Activated naive CD8-positive, alpha-beta T cell treated with anti-CD3 and anti-CD28 coated beads, Interleukin-2, amount 10 ng/mL, durations not matched to agents 7 days and 5 days (primary cell): Measurements from ENCODE around the gene NME3. TPM values are rescaled to one million over a fixed set of nuclear protein-coding genes. Genes with fewer than 3 reads are reported as not detected.
"Not testable (repeated sequence)": the region's sequence is repeated elsewhere in the genome, so short reads cannot be mapped to it uniquely, and the experiment has no call there.

Experiments used
- ATAC-seq: fragments of 150-1000 bp; cut with Tn5 transposase; one replicate; pipeline ENCODE4 v1.10.0; 2021; ENCODE audit warnings: low read depth, moderate library complexity
- POLR2A ChIA-PET: fragments of 350-600 bp; sonication (Branson Sonifier 250); formaldehyde crosslinking; loops from one replicate; lab custom pipeline; 2021; ENCODE audit warnings: antibody characterized with exemption; lab: Charles Lee
- DNase-seq: peaks from one replicate; pipeline ENCODE4 v3.0.0; 2021
- H3K27ac Mint-ChIP-seq: one replicate; pipeline ENCODE4 v1.8.0; 2022; ENCODE audit warnings: mild to moderate bottlenecking, mixed read lengths
- H3K27me3 Mint-ChIP-seq: one replicate; pipeline ENCODE4 v1.8.0; 2022; ENCODE audit warnings: mild to moderate bottlenecking, moderate library complexity, mixed read lengths
- H3K36me3 Mint-ChIP-seq: one replicate; pipeline ENCODE4 v1.8.0; 2021; ENCODE audit warnings: mild to moderate bottlenecking, mixed read lengths
- H3K4me1 Mint-ChIP-seq: one replicate; pipeline ENCODE4 v1.8.0; 2021; ENCODE audit warnings: mixed read lengths
- H3K4me3 Mint-ChIP-seq: one replicate; pipeline ENCODE4 v1.8.0; 2022; ENCODE audit warnings: mild to moderate bottlenecking, moderate library complexity, mixed read lengths
- H3K9me3 Mint-ChIP-seq: one replicate; pipeline ENCODE4 v1.8.0; 2021; ENCODE audit warnings: mixed read lengths
- total RNA-seq, 2 experiments: library from RNA; stranded (reverse); gene quantifications; one replicate each; pipeline ENCODE4 v1.2.3, GENCODE V29; 2021

Gene NME3
- total RNA-seq, 2 experiments from 2014 or later = 58.1 to 60.9 TPM

DNA sequence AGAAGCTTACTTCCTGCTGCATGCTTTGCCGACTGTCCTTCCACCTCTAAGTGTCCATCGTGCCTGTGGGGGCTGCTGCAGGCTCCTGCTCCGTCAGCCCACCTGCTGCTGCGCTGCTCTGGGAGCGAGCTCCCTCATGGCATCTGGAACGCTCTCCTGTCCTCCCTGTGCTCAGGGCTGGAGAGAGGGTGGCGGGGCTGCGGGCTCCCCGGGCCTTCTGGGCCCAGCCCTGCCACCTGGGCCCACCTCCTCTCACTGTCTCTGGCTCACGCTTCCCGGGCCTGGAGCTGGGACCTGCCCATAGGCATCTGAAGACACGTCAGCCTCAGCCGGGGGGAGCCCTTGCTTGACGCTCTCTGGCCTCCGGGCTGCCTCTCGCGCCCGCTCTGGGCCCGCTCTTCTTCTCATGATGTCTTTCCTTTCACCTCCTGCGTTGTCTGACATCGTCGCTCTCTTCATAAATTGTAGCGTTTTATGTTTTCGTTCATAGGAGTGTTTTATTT, 27.0 kb downstream of the NME3 start:
- DNase-seq (no peak), ATAC-seq (no peak)
- Mint-ChIP-seq H3K4me3 (no peak overlapping the region), H3K4me1 (no peaks in the 10 kb centered on the region), H3K36me3 (peaks cover 1% of the 10 kb centered on the region), H3K9me3 (no peaks in the 10 kb centered on the region), H3K27ac (no peak overlapping the region), H3K27me3 (no peaks in the 10 kb centered on the region)
- POLR2A ChIA-PET = no interaction called here

DNA sequence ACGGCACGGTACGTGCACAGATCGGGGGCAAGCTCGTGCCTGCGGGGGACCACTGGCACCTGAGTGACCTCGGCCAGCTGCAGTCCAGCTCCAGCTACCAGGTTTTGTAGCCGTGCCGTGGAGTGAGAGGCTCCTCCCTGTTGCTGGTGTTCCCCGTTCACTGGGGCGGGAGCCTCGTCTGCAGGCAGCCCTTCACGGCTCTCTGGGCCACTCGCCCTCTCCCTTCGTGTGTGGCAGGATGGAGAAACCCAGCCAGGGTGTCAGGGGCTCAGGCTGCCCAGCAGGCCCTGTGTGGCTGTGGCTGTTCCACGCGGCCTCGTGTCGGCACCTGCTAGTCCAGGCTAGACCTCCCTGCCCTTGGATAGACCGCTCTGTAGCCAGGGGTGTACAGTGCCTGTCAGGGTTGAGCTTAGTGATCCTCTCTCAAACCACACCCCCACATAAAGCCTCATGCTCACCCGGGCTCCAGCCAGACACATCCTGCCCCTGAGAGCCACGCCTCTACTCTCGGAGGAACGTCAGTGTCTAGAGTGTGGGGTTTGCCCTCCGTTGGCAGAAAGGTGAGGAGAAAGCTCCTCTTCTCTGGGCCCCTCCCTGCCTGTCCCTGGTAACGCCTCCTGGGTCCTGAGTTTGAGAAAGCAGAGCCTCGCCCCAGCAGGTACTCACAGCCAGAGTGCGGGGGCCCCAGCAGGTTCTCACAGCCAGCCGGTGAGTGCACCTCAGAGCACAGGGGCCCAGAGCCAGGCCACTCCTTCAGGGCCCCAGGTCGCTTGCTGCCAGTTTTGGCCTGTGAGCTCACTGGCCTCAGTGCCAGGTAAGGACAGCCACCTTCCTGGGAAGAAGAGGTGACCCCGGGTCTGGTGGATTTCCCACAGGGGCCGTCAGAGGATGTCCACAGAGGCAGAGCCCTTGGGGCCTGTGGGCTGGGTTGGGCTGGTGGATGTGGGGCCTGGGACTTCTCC, 27.7 kb downstream of the NME3 start:
- POLR2A ChIA-PET = no interaction called here
- DNase-seq = peak; percentile 23
- Mint-ChIP-seq H3K27ac (no peak overlapping the region), H3K9me3 (no peaks in the 10 kb centered on the region), H3K27me3 (no peaks in the 10 kb centered on the region), H3K4me3 (no peak overlapping the region), H3K36me3 (peaks cover 1% of the 10 kb centered on the region), H3K4me1 (no peaks in the 10 kb centered on the region)
- ATAC-seq = peak; percentile 27

DNA sequence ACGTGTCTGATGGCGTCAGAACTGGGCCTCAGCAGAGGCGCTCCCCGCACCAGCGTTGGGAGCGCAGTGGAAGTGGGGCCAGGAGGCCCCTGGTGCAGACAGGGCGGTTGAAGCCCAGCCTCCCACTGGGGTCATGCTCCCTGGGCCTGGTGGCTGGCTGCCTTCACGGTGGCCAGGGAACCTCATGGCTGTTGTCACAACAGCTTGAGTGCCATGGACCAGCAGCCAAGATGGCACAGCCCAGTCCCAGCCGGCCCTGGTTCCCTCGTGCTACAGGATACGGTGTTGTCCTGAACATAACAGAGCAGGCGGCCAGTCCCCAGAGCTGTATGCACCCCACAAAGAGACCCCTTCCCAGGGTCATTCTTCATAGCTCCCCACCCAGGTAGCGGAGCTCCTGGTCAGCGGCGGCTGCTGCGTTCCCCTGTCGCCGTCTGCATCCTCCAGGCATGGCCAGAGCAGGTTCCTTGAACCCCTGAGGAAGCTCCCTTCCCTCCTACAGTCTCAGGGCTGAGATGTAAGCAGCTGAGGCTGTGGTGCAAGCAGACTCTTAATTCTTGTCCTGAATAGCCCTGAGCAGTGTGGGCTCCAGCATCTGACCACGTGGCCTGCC, 29.7 kb downstream of the NME3 start:
- DNase-seq (peak; percentile 24), ATAC-seq (no peak)
- H3K4me1 Mint-ChIP-seq = no peaks in the 10 kb centered on the region
- no peak overlapping the region for H3K27ac Mint-ChIP-seq
- H3K36me3 Mint-ChIP-seq = peaks cover 1% of the 10 kb centered on the region
- no peak overlapping the region for H3K4me3 Mint-ChIP-seq
- no peaks in the 10 kb centered on the region for H3K9me3 Mint-ChIP-seq
- POLR2A ChIA-PET = interaction anchor here (0.6 kb wide), 1 partner anchor 163 kb away, joined by 3 read pairs; no protein-coding TSS in a partner anchor
- no peaks in the 10 kb centered on the region for H3K27me3 Mint-ChIP-seq

DNA sequence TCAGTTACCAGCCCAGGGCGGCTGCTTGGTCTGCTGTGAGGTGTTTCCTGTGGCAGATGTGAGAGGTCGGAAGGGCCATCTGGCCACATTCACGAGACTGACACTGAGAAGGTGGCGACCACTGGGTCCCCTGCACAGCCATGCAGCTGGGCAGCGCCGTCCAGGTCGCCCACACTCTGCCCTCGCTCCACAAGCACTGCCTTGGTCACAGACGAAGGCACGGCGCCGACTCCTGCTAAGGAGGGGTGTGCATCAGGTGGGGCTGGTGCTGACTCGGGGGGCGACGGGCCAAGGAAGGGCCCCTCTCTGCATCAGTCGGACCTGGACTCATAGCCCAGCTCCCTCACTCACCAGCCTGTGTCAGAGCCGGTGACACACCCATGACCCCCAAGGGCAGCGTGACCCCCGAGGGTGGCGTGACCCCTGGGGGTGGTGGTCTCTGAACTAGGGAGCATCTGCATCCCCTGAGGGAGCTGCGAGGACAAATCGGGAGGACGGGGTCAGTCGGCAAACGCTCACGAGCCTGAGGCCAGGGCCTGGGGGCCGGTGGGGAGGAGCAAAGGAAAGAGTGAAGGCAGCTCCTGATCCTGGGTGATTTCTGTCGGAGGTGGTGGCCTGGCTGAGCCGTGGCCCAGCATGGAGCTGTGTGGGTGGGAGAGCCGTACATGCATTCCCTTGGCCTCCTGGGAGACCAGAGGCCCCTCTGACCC, 30.4 kb downstream of the NME3 start:
- Mint-ChIP-seq H3K9me3 (no peaks in the 10 kb centered on the region), H3K4me3 (no peak overlapping the region), H3K27ac (no peak overlapping the region), H3K4me1 (no peaks in the 10 kb centered on the region), H3K27me3 (no peaks in the 10 kb centered on the region), H3K36me3 (peaks cover 1% of the 10 kb centered on the region)
- POLR2A ChIA-PET = interaction anchor here (0.6 kb wide), 1 partner anchor 162 kb away, joined by 3 read pairs; no protein-coding TSS in a partner anchor
- DNase-seq (peak; percentile 21), ATAC-seq (no peak)

DNA sequence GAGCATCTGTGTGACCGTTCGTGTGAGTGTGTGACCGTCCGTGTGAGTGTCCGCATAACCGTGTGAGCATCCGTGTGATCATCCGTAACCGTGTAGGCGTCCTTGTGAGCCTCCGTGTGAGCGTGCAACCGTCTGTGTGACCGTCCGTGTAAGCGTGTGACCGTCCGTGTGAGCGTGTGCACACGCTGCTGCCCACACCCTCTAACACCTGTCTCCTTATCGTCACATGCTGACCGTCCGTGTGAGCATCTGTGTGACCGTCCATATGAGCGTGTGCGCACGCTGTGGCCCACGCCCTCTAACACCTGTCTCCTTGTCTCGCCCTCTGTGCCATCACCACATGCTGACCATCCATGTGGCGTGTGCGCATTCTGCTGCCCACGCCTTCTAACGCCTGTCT, 31.1 kb downstream of the NME3 start:
- Mint-ChIP-seq H3K4me3 (no peak overlapping the region), H3K4me1 (no peaks in the 10 kb centered on the region), H3K9me3 (no peaks in the 10 kb centered on the region), H3K27me3 (no peaks in the 10 kb centered on the region), H3K27ac (no peak overlapping the region), H3K36me3 (peaks cover 1% of the 10 kb centered on the region)
- POLR2A ChIA-PET = no interaction called here
- ATAC-seq (no peak), DNase-seq (no peak)

DNA sequence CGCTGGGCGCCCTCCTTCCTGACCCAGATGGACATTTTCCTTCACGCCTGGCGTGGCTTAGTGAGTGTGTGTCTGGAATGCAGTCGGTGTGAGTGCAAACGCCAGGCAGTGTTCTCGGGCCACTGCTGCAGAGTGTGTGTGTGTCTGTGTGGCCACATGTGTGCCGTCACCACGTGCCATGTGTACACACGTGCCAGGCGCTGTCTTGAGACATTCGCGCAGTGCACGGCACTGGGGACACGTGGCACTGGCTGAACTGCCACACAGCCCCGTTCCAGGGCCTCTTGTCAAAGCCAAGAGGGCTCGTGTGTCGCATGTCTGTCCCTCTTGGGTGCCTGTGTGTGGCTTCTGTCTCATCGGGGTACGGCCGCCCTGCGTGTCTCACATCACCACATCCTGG, 36.5 kb downstream of the NME3 start:
- H3K4me3 Mint-ChIP-seq = no peak overlapping the region
- ATAC-seq (no peak), DNase-seq (no peak)
- no peaks in the 10 kb centered on the region for H3K4me1 Mint-ChIP-seq
- POLR2A ChIA-PET = no interaction called here
- no peaks in the 10 kb centered on the region for H3K27me3 Mint-ChIP-seq
- H3K27ac Mint-ChIP-seq = no peak overlapping the region
- H3K9me3 Mint-ChIP-seq = no peaks in the 10 kb centered on the region
- peaks cover 7% of the 10 kb centered on the region for H3K36me3 Mint-ChIP-seq

DNA sequence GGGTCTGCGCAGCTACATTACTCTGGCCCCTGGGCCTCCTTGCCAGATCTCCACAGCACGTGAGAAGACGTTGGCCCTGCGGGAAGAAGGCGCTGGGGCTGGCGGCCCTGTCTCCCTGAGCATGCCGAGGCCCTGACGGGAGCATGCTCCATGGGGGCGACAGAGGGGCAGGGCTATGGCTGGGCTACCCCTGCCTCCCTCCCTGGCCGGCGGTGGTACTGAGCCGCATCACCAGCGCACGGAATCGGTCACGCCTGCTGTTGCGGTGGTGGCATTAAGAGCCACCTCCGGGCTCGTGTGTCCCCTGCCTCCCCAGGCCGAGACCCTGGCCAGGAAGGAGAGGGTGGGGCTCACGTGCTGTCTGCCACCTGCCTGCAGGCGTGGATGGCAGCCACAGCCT, 37.2 kb downstream of the NME3 start:
- no peaks in the 10 kb centered on the region for H3K4me1 Mint-ChIP-seq
- DNase-seq (no peak), ATAC-seq (no peak)
- H3K27ac Mint-ChIP-seq = no peak overlapping the region
- H3K4me3 Mint-ChIP-seq = no peak overlapping the region
- peaks cover 7% of the 10 kb centered on the region for H3K36me3 Mint-ChIP-seq
- POLR2A ChIA-PET = no interaction called here
- no peaks in the 10 kb centered on the region for H3K9me3 Mint-ChIP-seq
- no peaks in the 10 kb centered on the region for H3K27me3 Mint-ChIP-seq

DNA sequence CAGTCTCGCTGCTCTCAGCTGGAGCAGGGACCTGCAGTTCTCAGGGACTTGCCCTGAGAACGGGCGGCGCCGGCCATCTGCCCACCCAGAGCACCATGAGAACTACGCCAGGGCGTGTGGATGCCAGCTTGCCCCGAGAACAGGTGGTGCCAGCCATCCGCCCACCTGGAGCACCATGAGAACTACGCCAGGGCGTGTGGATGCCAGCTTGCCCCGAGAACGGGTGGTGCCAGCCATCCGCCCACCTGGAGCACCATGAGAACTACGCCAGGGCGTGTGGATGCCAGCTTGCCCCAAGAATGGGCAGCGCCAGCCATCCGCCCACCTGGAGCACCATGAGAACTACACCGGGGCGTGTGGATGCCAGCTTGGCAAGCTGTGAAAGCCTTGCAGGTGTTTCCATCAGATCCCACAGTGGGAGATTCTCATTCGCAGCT, 38.8 kb downstream of the NME3 start:
- H3K4me1 Mint-ChIP-seq, H3K9me3 Mint-ChIP-seq, H3K4me3 Mint-ChIP-seq, ATAC-seq, H3K36me3 Mint-ChIP-seq, DNase-seq, H3K27me3 Mint-ChIP-seq, H3K27ac Mint-ChIP-seq: not testable (repeated sequence)
- POLR2A ChIA-PET = interaction anchor here (0.5 kb wide), 1 partner anchor 440 kb away, joined by 3 read pairs; no protein-coding TSS in a partner anchor

DNA sequence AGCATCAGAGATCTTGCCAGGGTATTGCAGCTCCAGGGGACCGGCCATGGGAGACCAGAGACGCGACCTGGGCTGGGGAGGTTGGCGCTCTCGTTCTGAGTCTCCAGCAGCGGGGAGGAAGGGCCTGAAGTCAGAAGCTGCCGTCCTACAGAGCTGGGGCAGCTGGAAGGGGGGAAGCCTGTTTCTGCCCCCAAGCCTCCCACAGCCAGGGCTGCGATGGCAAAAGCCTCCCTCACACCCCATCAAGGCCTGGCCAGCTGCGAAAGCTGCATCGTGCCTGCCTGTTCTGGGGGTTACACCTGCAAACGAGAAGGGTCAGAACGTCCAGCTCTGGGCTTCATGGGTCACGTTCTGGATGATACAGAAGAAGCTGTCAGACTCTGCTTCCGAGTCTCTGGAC, 39.3 kb downstream of the NME3 start:
- H3K27me3 Mint-ChIP-seq = no peaks in the 10 kb centered on the region
- H3K4me3 Mint-ChIP-seq = no peak overlapping the region
- H3K36me3 Mint-ChIP-seq = peaks cover 11% of the 10 kb centered on the region
- ATAC-seq (no peak), DNase-seq (no peak)
- H3K27ac Mint-ChIP-seq = no peak overlapping the region
- no peaks in the 10 kb centered on the region for H3K9me3 Mint-ChIP-seq
- POLR2A ChIA-PET = no interaction called here
- H3K4me1 Mint-ChIP-seq = peaks cover 3% of the 10 kb centered on the region

DNA sequence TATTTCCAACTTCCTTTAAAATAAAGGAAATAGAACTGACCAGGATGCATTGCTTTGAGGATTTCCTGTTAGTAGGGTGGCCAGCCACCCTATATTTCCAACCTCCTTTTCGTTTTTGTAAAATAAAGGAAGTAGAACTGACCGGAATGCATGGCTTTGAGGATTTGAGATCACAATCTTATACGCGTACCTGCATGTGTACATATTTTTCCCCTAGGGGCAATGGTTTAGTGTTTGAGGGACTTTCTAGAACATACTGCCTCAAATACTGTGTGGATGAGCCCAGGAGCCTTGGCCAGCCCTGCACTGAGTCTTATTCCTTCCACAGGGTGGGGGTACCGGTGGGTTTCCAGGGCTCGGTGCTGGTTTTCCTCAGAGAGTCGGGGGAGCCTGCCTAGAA, 39.7 kb downstream of the NME3 start:
- Mint-ChIP-seq H3K27ac (no peak overlapping the region), H3K4me1 (peaks cover 5% of the 10 kb centered on the region), H3K27me3 (no peaks in the 10 kb centered on the region), H3K36me3 (peaks cover 15% of the 10 kb centered on the region), H3K9me3 (no peaks in the 10 kb centered on the region), H3K4me3 (no peak overlapping the region)
- DNase-seq = no peak
- ATAC-seq = no peak
- POLR2A ChIA-PET = no interaction called here

DNA sequence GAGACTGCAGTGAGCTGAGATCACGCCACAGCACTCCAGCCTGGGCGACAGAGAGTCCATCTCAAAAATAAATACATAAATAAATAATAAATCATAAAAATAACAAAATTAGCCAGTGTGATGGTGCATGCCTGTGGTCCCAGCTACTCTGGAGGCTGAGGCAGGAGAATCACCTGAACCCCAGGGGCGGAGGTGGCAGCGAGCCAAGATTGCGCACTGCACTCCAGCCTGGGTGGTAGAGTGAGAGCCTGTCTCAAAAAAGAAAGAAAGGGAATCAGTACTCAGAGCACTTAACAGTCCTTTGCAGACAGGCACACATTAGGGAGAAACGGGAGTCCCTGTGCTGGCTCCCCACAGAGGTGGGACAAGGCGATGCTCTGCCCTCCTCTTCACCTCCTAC, 40.3 kb downstream of the NME3 start:
- POLR2A ChIA-PET = no interaction called here
- Mint-ChIP-seq H3K36me3 (peaks cover 17% of the 10 kb centered on the region), H3K9me3 (no peaks in the 10 kb centered on the region), H3K27ac (no peak overlapping the region), H3K4me3 (no peak overlapping the region), H3K27me3 (no peaks in the 10 kb centered on the region), H3K4me1 (peaks cover 5% of the 10 kb centered on the region)
- DNase-seq (no peak), ATAC-seq (no peak)

DNA sequence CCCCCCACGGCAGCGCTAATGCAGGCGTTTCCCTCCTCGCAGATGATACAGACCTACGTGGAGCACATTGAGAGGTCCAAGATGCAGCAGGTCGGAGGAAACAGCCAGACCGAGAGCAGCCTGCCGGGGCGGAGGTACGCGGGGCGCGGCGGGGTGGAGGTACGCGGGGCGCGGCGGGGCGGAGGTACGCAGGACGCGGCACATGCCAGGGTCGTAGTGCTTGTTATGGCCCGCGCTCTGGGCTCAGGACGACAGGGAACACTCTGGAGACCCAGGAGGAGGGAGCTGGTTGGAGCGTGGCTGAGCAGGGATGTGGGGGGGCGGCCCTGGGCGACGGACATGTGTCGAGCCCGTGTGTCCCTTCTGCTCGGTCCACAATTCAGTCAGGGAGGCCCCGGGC, 41.9 kb downstream of the NME3 start:
- Mint-ChIP-seq H3K36me3 (peaks cover 17% of the 10 kb centered on the region), H3K27me3 (no peaks in the 10 kb centered on the region), H3K27ac (no peak overlapping the region), H3K4me1 (peaks cover 5% of the 10 kb centered on the region), H3K9me3 (no peaks in the 10 kb centered on the region), H3K4me3 (no peak overlapping the region)
- ATAC-seq (no peak), DNase-seq (no peak)
- POLR2A ChIA-PET = no interaction called here

DNA sequence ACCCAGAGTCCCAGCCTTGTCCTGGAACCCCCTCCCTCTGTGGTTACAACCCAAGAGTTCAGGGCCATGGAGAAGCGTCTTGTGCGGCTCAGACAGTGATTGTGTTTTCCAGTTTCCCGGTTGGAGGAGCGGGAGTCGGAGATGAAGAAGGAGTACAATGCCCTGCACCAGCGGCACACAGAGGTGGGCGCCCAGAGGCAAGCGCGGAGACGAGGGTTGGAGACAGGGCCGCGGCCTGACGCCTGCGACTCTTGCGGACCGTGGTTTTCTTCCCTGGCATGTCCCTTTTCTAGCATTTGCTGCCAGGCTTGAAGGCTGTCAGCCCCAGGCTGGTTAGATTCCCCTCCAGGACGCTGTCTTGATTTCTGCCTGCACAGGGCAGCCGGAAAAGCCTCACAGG, 42.3 kb downstream of the NME3 start:
- H3K27ac Mint-ChIP-seq = no peak overlapping the region

More for the DNA sequence above, 42.3 kb downstream of the NME3 start:
- H3K27me3 Mint-ChIP-seq = no peaks in the 10 kb centered on the region
- peaks cover 17% of the 10 kb centered on the region for H3K36me3 Mint-ChIP-seq
- POLR2A ChIA-PET = no interaction called here
- H3K4me3 Mint-ChIP-seq = no peak overlapping the region
- ATAC-seq (no peak), DNase-seq (no peak)
- peaks cover 5% of the 10 kb centered on the region for H3K4me1 Mint-ChIP-seq
- H3K9me3 Mint-ChIP-seq = no peaks in the 10 kb centered on the region
